Measurements from ENCODE around the gene HPCAL1. TPM values are rescaled to one million over a fixed set of nuclear protein-coding genes. Genes with fewer than 3 reads are reported as not detected.

The HPCAL1 gene
- total RNA-seq, 1 donor from 2014 or later, result 12.3 TPM

GRCh38 chr2:10305254-10305635 lies 2.5 kb downstream of the HPCAL1 start:
- H3K27me3 ChIP-seq (ENCODE audit: insufficient read depth, low read length), result no peaks in the 10 kb centered on the region
- no peak overlapping the region for H3K9ac ChIP-seq (ENCODE audit: low read length)
- no peak overlapping the region for H3K27ac Mint-ChIP-seq (ENCODE audit: unreplicated experiment)
- peaks cover 66% of the 10 kb centered on the region for H4K20me1 ChIP-seq (ENCODE audit: insufficient read depth, low read length)
- no peak overlapping the region for H3K27ac ChIP-seq (ENCODE audit: low read depth, low read length)
- FAIRE-seq (no peak), DNase-seq (ENCODE audit: low read depth) (peak; percentile 54)
- TF ChIP-seq EZH2 (IDR thresholded peaks at IDR 0.05; ENCODE audit: insufficient read depth, low read length) (no peak), CTCF (IDR thresholded peaks at IDR 0.05; ENCODE audit: insufficient read depth, low read depth, low read length) (no peak)
- peaks cover 7% of the 10 kb centered on the region for H3K4me1 Mint-ChIP-seq (ENCODE audit: low read depth, unreplicated experiment)
- no peaks in the 10 kb centered on the region for H3K36me3 Mint-ChIP-seq (ENCODE audit: low read depth, unreplicated experiment)
- H3K9me3 Mint-ChIP-seq (ENCODE audit: unreplicated experiment), result no peaks in the 10 kb centered on the region
- no peak overlapping the region for H3K4me3 ChIP-seq (ENCODE audit: insufficient read depth, low read depth, low read length)
- H3K9me3 ChIP-seq (ENCODE audit: insufficient read depth, low read depth, low read length), result no peaks in the 10 kb centered on the region
- peak overlapping the region; percentile 50 for H3K4me3 Mint-ChIP-seq (ENCODE audit: unreplicated experiment)
- peaks cover 27% of the 10 kb centered on the region for H3K27me3 Mint-ChIP-seq (ENCODE audit: low read depth, unreplicated experiment)
- no peak overlapping the region for H2AFZ ChIP-seq (ENCODE audit: low read depth, low read length)
- peaks cover 69% of the 10 kb centered on the region for H3K79me2 ChIP-seq (ENCODE audit: insufficient read depth, low read length)
- H3K36me3 ChIP-seq (ENCODE audit: insufficient read depth, low read length), result no peaks in the 10 kb centered on the region
- peaks cover 7% of the 10 kb centered on the region for H3K4me1 ChIP-seq (ENCODE audit: insufficient read depth, low read length)
- peak overlapping the region; percentile 100 for H3K4me2 ChIP-seq (ENCODE audit: low read length)

- peaks cover 74% of the 10 kb centered on the region for H3K79me2 ChIP-seq (ENCODE audit: insufficient read depth, low read length)
- H3K9ac ChIP-seq (ENCODE audit: low read length), result no peak overlapping the region
- peaks cover 71% of the 10 kb centered on the region for H4K20me1 ChIP-seq (ENCODE audit: insufficient read depth, low read length)
- Mint-ChIP-seq H3K36me3 (ENCODE audit: low read depth, unreplicated experiment) (no peaks in the 10 kb centered on the region), H3K4me3 (ENCODE audit: unreplicated experiment) (no peak overlapping the region), H3K9me3 (ENCODE audit: unreplicated experiment) (no peaks in the 10 kb centered on the region), H3K27ac (ENCODE audit: unreplicated experiment) (no peak overlapping the region), H3K27me3 (ENCODE audit: low read depth, unreplicated experiment) (peaks cover 27% of the 10 kb centered on the region), H3K4me1 (ENCODE audit: low read depth, unreplicated experiment) (peaks cover 7% of the 10 kb centered on the region)
- no peaks in the 10 kb centered on the region for H3K27me3 ChIP-seq (ENCODE audit: insufficient read depth, low read length)
- H3K4me1 ChIP-seq (ENCODE audit: insufficient read depth, low read length), result peaks cover 7% of the 10 kb centered on the region
- no peak overlapping the region for H3K4me3 ChIP-seq (ENCODE audit: insufficient read depth, low read depth, low read length)
- TF ChIP-seq CTCF (IDR thresholded peaks at IDR 0.05; ENCODE audit: insufficient read depth, low read depth, low read length) (no peak), EZH2 (IDR thresholded peaks at IDR 0.05; ENCODE audit: insufficient read depth, low read length) (no peak)
- FAIRE-seq, result no peak
- DNase-seq (ENCODE audit: low read depth), result no peak
- no peak overlapping the region for H3K27ac ChIP-seq (ENCODE audit: low read depth, low read length)
- H3K9me3 ChIP-seq (ENCODE audit: insufficient read depth, low read depth, low read length), result no peaks in the 10 kb centered on the region
- peak overlapping the region; percentile 100 for H3K4me2 ChIP-seq (ENCODE audit: low read length)
- H2AFZ ChIP-seq (ENCODE audit: low read depth, low read length), result no peak overlapping the region
- no peaks in the 10 kb centered on the region for H3K36me3 ChIP-seq (ENCODE audit: insufficient read depth, low read length)
These were observed 3.0 kb downstream of the HPCAL1 start for GRCh38 chr2:10305715-10306114.

GRCh38 chr2:10306901-10307463 lies 4.3 kb downstream of the HPCAL1 start:
- no peak overlapping the region for H3K9ac ChIP-seq (ENCODE audit: low read length)
- H4K20me1 ChIP-seq (ENCODE audit: insufficient read depth, low read length), result peaks cover 82% of the 10 kb centered on the region
- no peak overlapping the region for H3K4me3 ChIP-seq (ENCODE audit: insufficient read depth, low read depth, low read length)
- peaks cover 27% of the 10 kb centered on the region for H3K27me3 Mint-ChIP-seq (ENCODE audit: low read depth, unreplicated experiment)
- no peak overlapping the region for H3K4me2 ChIP-seq (ENCODE audit: low read length)
- H3K36me3 Mint-ChIP-seq (ENCODE audit: low read depth, unreplicated experiment), result no peaks in the 10 kb centered on the region
- H3K36me3 ChIP-seq (ENCODE audit: insufficient read depth, low read length), result no peaks in the 10 kb centered on the region
- H3K9me3 Mint-ChIP-seq (ENCODE audit: unreplicated experiment), result no peaks in the 10 kb centered on the region
- peaks cover 7% of the 10 kb centered on the region for H3K4me1 Mint-ChIP-seq (ENCODE audit: low read depth, unreplicated experiment)
- TF ChIP-seq CTCF (IDR thresholded peaks at IDR 0.05; ENCODE audit: insufficient read depth, low read depth, low read length) (no peak), EZH2 (IDR thresholded peaks at IDR 0.05; ENCODE audit: insufficient read depth, low read length) (no peak)
- peaks cover 84% of the 10 kb centered on the region for H3K79me2 ChIP-seq (ENCODE audit: insufficient read depth, low read length)
- DNase-seq (ENCODE audit: low read depth), result no peak
- no peak overlapping the region for H3K27ac ChIP-seq (ENCODE audit: low read depth, low read length)
- H2AFZ ChIP-seq (ENCODE audit: low read depth, low read length), result no peak overlapping the region
- no peaks in the 10 kb centered on the region for H3K27me3 ChIP-seq (ENCODE audit: insufficient read depth, low read length)
- no peak overlapping the region for H3K4me3 Mint-ChIP-seq (ENCODE audit: unreplicated experiment)
- FAIRE-seq, result no peak
- H3K27ac Mint-ChIP-seq (ENCODE audit: unreplicated experiment), result no peak overlapping the region
- peaks cover 3% of the 10 kb centered on the region for H3K9me3 ChIP-seq (ENCODE audit: insufficient read depth, low read depth, low read length)
- H3K4me1 ChIP-seq (ENCODE audit: insufficient read depth, low read length), result peaks cover 7% of the 10 kb centered on the region
